Tongue (tissue), 2 donors: ENCODE data around the gene PTPRD. TPM values are rescaled to one million over a fixed set of nuclear protein-coding genes. Genes with fewer than 3 reads are reported as not detected.
"Not testable (repeated sequence)": the region's sequence is repeated elsewhere in the genome, so short reads cannot be mapped to it uniquely, and the experiment has no call there.

Source experiments
- DNase-seq: peaks from one replicate; pipeline ENCODE4 v3.0.0-alpha.2; 2015
- total RNA-seq: library from RNA; depleted of rRNA; stranded (reverse); fragments of >200 nt; gene quantifications from one replicate; pipeline ENCODE4 v1.2.3, GENCODE V29; 2014

The PTPRD gene
- total RNA-seq, 1 donor from 2014 or later, result 105 TPM

- DNase-seq, result no peak
Measured at GRCh38 chr9:9483175-9483574, 1129.6 kb downstream of the PTPRD start.

DNA sequence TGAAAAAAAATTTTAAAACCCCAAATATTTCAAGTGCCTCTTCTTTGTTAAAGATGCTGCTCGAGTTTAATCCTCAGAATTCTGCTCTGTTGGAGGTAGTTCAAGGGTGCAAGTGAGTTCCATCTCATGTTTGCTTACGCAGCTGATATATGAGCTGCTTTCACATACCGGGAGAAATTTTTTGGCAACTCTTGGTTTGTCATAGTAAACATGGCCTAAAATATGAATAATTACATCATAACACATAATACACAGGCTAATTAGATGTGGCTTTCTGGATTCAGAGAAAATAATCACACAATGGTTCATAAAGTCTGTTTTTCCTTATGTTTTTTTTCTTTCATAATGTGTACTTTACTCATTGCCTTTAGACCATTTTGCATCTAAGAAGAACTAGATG lies 1134.1 kb downstream of the PTPRD start:
- peak; percentile 17 for DNase-seq

GRCh38 chr9:9469271-9469670 lies 1143.5 kb downstream of the PTPRD start:
- no peak for DNase-seq

GRCh38 chr9:9441874-9442273 lies 1170.9 kb downstream of the PTPRD start:
- DNase-seq, result not testable (repeated sequence)

DNA sequence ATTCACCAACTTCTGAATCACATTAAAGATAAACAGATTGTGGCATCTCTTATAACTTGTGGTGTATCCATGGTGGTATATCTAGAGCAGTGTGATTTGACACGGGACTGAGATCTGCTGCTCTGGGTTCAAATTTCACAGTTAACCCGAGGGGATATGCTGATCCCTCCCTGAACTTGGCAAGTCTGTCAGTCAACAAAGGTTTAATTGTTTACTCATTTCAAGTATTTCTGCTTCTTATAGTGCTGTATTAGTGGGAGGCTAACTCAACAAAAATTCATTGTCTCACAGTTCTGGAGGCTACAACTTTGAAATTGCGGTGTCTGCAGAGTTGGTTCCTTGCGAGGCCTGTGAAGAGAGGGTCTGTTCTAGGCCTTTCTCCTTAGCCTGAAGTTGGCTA lies 1175.2 kb downstream of the PTPRD start:
- no peak for DNase-seq

DNA sequence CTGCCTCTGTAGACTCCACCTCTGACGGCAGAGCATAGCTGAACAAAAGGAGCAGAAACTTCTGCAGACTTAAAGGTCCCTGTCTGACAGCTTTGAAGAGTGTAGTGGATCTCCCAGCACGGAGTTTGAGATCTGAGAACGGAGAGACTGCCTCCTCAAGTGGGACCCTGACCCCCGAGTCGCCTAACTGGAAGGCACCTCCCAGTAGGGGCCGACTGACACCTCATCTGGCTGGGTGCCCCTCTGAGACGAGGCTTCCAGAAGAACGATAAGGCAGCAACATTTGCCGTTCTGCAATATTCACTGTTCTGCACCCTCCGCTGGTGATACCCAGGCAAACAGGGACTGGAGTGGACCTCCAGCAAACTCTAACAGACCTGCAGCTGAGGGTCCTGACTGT lies 1186.3 kb downstream of the PTPRD start:
- DNase-seq, result not testable (repeated sequence)

GRCh38 chr9:9412241-9412640 lies 1200.6 kb downstream of the PTPRD start:
- no peak for DNase-seq

DNA sequence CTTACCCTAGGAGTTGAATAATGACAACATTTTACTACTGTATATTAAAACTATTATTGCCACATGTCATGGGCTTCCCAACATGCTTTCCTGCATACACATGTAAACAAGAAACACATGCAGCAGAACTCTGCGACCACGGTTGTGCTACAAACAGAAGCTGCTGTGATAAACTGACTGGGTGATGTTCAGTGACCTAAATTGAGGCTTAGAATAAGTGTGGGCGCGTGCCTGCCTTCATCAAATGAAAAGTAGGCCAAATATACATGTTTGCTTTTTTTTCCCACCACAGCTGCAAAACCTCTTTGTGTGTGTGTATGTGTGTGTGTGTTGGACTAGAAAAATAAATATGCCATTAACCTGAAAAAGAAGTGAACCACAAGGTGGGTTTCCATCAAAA lies 1202.1 kb downstream of the PTPRD start:
- no peak for DNase-seq

DNA sequence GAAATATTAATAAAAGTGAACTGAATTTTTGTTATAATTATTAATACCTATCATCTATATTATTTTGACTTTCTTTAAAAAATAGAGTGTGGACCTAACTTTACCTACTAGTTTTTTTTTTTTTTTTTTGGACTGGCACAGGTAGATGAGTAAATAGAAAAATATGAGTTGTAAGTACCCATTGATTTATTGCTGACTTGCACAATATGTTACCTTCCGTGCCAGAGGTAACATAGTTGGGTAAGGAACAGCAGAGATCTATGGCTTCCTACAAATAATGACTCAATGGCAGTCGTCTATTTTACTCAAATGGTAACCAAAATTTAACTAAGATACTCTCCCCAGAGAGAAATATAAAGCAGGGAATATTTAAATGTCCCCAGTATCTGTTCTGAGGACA lies 1212.8 kb downstream of the PTPRD start:
- DNase-seq, result no peak

- DNase-seq, result no peak
Measured at GRCh38 chr9:9396518-9396917, 1216.3 kb downstream of the PTPRD start.

DNA sequence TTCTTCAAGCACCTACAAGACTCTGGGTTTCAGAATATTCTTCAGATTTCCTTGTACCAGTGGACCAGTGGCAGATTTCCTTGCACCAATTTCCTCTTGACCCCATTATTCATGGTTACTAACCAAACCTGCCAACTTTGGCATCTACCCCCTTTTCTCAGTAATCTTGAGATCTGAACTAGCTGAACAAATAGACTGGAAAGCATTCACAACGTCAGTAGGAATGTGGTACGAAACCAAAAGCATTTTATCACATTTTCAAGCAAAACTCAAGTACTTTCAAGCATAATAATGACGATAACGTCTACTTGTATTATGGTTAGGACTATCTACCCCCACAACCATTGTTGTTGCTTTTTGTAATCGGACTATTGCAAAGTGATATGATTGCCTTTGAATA lies 1217.3 kb downstream of the PTPRD start:
- DNase-seq, result no peak

DNA sequence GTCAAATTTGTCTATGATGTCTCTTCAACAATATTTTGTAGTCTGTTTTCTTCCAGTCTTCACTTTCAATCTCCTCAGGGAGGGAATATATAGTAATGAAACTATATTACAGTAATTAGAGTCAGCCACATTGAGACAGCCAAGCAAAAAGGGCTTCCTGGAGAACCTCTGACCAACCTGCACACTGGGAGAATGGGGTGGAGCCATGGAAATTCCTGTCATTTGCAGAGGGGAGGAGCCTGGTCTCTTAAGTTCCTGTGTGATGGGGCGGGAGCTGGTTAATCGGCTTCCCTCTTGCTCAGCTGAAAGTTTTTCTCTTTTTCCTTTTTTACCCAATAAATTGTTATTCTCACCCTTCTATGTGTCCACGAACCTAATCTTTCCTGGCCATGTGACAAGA lies 1220.0 kb downstream of the PTPRD start:
- DNase-seq, result no peak

- DNase-seq, result no peak
Measured at GRCh38 chr9:9389904-9390303, 1222.9 kb downstream of the PTPRD start.

DNA sequence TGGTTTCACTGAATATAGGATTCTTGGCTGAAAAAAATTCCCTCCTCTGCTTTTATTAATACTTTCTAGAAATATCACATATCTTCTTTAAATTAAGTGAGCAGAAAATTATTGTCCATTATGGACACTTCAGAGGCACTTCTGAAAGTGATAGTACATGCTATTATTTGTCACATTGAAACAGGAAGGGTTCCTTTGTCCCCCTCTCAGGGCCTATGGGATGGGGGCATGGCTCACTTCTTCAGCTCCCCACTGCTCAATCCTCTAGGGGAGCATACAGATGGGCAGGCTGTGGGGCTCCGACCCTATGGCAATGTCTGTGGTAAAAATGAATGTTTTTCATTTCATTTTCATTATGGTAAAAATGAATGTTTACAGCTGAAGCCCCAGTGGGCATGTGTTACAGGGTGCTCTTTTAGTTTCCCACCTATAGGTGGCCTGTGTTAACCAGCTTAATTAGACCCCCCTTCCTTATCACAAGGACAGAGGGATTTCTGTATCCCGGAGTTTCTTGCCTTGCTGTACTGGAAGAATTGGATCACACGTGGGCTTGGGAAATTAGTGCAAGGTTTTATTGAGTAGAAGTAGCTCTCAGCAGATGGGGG lies 1225.2 kb downstream of the PTPRD start:
- no peak for DNase-seq

DNA sequence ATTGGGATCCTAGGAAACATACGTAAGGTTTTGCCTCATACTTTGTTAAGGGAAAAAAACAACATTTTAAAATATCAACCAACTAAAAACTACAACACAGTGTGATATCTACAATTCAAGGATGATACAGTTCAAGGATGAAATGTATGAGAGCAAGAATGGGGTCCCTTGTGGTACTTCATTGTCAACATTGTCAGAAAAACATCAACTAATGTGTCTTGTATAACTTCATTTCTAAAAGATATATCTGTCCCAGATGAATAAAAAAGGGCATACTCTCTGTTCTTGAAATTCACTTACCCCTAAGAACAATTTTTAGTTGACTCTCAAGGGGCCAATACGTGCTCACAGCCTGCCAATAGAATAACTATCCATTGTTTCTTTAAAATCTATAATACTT lies 1250.5 kb downstream of the PTPRD start:
- no peak for DNase-seq

GRCh38 chr9:9352877-9353481 lies 1259.8 kb downstream of the PTPRD start:
- DNase-seq, result peak; percentile 45

- peak; percentile 2 for DNase-seq
Measured at GRCh38 chr9:9341203-9341602, 1271.6 kb downstream of the PTPRD start.

DNA sequence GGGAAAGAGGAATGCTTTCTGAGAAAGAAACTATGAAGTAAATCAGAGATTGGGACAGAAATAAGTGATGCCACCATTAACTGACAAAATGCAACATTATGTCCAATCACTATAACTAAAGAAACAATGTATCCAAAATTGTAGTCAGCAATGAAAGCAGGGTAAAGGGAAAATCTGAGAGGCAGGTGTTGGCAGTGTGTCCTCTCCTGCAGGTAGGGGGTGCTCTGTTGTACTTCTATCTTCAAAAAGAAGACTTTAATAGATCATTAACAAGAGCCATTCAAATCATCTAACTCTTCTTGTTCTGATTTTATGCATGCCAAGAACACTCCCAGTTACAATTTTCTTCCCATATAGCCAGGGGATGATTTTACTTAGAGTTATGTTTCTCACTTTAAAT lies 1275.7 kb downstream of the PTPRD start:
- no peak for DNase-seq

GRCh38 chr9:9326749-9327148 lies 1286.1 kb downstream of the PTPRD start:
- no peak for DNase-seq

DNA sequence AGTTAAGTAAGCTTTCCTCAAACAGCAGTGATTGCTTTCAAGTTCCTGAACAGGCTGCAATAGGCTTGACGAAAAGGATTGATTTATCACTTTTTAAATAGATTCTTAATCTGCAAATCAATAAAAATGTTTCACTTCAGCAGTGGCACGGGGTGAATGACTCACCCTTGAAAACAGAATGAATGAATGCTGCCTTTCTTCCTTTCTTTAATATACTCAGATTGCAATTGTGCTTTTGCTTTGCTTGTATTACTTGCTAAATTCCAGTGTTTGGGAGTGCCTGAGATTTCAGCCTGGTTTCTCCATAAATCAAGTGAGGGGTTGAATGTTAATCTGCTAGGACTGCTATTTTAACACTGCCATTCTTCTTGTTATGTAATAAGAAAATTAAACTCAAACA lies 1293.8 kb downstream of the PTPRD start:
- DNase-seq, result no peak

DNA sequence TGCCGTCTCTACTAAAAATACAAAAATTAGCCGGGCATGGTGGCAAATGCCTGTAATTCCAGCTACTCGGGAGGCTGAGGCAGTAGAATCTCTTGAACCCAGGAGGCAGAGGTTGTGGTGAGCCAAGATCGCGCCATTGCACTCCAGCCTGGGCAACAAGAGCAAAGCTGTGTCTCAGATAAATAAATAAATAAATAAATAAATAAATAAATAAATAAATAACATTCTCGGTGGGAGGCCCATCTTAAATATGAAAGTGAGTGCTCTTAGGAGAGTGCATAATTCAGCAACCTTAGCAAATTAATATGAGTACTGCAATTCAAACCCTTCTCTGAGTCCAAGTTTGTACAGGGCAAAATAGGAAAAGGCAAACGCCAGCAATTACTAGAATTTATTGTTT lies 1302.1 kb downstream of the PTPRD start:
- DNase-seq, result not testable (repeated sequence)

- DNase-seq, result no peak
Measured at GRCh38 chr9:9305600-9305999, 1307.2 kb downstream of the PTPRD start.

- DNase-seq, result no peak
Measured at GRCh38 chr9:9299134-9299533, 1313.7 kb downstream of the PTPRD start.

DNA sequence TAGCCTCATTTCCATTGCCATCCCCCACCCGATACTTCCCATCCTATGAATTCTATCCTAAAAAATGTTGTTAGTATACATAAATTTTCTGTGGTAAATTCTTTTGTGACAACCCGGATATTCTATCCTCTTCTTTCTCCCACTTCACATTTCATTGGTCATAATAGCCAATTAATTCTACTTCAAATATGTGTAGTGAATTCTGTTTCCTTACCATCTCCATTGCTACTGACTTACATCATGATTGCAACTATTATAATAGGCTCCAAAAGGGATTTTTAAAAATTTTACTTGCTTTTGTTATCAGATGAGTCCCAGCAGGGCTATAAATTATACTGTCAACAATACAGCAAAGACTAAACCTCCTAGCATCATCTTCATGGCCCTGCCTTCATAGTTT lies 1326.8 kb downstream of the PTPRD start:
- no peak for DNase-seq

DNA sequence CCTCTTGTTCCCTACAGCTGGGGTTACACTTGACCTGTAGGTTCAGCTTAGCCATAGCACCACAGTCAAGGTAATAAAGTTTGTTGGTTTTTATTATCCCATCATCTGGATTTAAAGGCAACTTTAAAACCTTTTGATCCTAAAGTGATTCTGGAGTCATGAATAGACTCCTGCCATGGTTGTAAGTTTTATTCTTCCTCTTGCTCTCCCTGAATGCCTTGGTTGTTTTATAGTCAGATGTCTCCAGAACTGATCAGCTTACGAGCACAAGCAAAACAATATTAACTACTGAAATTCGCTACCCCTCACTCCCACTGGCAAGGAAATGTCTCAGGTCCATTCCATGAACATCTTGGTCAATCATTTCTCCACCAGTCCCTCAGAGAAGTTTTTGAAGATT lies 1328.6 kb downstream of the PTPRD start:
- no peak for DNase-seq
